Measurements from ENCODE around the gene PSTPIP1.

DNA sequence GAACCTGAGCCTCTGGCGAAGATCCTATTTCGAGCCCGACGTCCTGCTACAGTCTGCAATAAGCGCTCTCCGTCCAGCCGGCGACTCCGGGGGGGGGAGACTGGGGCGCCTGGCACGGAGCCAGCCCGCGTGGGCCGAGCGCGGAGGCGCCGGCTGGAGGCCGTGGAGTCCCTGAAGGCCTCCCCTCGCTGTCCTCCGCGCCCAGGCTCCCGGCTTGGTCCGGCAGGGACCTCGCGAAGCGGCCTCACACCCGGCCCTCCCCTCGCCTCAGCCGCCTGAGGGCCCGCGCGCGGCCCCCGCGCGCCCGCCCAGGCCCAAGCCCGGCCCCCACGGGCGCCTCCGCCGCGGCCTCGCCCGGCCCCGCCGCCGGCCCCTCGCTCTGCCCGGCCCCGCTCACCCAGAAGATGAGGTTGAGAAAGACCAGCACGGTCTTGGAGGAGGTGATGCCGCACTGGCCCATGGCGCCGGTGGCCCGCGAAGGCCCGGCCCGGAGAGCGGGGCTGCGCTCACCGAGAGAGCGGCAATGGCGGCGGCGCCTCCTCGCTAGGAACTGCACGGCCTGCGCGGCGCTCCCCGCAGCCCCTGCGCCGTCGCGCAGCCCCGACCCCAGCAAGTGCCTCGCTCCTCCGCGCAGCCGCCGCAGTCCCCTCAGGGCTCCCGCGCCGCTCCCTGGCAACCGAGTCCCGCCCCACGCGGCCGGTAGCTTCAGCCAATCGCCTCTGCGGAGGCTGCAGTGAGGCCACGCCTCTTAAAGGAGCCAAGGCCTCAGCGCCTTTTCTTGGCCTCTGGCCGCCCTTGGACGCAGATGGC lies 75.8 kb downstream of the PSTPIP1 start, which contains the start of gene TSPAN3:
- TF ChIP-seq, protein P1, sequence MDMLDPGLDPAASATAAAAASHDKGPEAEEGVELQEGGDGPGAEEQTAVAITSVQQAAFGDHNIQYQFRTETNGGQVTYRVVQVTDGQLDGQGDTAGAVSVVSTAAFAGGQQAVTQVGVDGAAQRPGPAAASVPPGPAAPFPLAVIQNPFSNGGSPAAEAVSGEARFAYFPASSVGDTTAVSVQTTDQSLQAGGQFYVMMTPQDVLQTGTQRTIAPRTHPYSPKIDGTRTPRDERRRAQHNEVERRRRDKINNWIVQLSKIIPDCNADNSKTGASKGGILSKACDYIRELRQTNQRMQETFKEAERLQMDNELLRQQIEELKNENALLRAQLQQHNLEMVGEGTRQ (IDR thresholded peaks at IDR 0.05; ENCODE audit: low read depth, low read length) = peak; percentile 70
- TF ChIP-seq, protein P2, sequence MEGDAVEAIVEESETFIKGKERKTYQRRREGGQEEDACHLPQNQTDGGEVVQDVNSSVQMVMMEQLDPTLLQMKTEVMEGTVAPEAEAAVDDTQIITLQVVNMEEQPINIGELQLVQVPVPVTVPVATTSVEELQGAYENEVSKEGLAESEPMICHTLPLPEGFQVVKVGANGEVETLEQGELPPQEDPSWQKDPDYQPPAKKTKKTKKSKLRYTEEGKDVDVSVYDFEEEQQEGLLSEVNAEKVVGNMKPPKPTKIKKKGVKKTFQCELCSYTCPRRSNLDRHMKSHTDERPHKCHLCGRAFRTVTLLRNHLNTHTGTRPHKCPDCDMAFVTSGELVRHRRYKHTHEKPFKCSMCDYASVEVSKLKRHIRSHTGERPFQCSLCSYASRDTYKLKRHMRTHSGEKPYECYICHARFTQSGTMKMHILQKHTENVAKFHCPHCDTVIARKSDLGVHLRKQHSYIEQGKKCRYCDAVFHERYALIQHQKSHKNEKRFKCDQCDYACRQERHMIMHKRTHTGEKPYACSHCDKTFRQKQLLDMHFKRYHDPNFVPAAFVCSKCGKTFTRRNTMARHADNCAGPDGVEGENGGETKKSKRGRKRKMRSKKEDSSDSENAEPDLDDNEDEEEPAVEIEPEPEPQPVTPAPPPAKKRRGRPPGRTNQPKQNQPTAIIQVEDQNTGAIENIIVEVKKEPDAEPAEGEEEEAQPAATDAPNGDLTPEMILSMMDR (conservative IDR thresholded peaks at IDR 0.05; ENCODE audit: low read depth, low read length) = no peak
- TF ChIP-seq RAD21 (IDR thresholded peaks at IDR 0.05; ENCODE audit: low read length) = no peak
- no peak for TF ChIP-seq RCOR1 (IDR thresholded peaks at IDR 0.05; ENCODE audit: insufficient replicate concordance, low read length)
- peak; percentile 32; the same call in 1 of the 2 replicates for TF ChIP-seq RFX5 (IDR thresholded peaks at IDR 0.05; ENCODE audit: low read depth, low read length)
- TF ChIP-seq POLR2A (IDR thresholded peaks at IDR 0.05; ENCODE audit: low read depth, low read length) = peak; percentile 67; the same call in 1 of the 2 replicates
- no peak for TF ChIP-seq BHLHE40 (IDR thresholded peaks at IDR 0.05; ENCODE audit: low read depth, low read length)
- no peak for TF ChIP-seq CEBPB (IDR thresholded peaks at IDR 0.05; ENCODE audit: low read depth, low read length)
- TF ChIP-seq, protein P3, sequence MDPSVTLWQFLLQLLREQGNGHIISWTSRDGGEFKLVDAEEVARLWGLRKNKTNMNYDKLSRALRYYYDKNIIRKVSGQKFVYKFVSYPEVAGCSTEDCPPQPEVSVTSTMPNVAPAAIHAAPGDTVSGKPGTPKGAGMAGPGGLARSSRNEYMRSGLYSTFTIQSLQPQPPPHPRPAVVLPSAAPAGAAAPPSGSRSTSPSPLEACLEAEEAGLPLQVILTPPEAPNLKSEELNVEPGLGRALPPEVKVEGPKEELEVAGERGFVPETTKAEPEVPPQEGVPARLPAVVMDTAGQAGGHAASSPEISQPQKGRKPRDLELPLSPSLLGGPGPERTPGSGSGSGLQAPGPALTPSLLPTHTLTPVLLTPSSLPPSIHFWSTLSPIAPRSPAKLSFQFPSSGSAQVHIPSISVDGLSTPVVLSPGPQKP (IDR thresholded peaks at IDR 0.05; ENCODE audit: borderline replicate concordance, low read depth, low read length) = no peak
- peak; percentile 55; the same call in 1 of the 2 replicates for TF ChIP-seq MAZ (IDR thresholded peaks at IDR 0.05; ENCODE audit: borderline replicate concordance, low read depth, low read length)
- TF ChIP-seq NFE2L2 (IDR thresholded peaks at IDR 0.05; ENCODE audit: low read depth, low read length) = no peak
